Naive thymus-derived CD4-positive, alpha-beta T cell (primary cell): ENCODE measurements around the gene QPCT. TPM values are rescaled to one million over a fixed set of nuclear protein-coding genes. Genes with fewer than 3 reads are reported as not detected.

Source experiments
- ATAC-seq: fragments of 150-1000 bp; cut with Tn5 transposase; 2 replicates; pipeline ENCODE4 v1.10.0; 2021; ENCODE audit warnings: mild to moderate bottlenecking, moderate library complexity
- CTCF ChIA-PET: fragments of 350-600 bp; sonication (Branson Sonifier 250); formaldehyde crosslinking; loops from one replicate; lab custom pipeline; 2021; ENCODE audit warnings: antibody characterized with exemption; lab: Charles Lee
- POLR2A ChIA-PET: fragments of 350-600 bp; sonication (Branson Sonifier 250); formaldehyde crosslinking; loops from one replicate; lab custom pipeline; 2021; ENCODE audit warnings: antibody characterized with exemption, inconsistent platforms; lab: Charles Lee
- DNase-seq, 9 donors: peaks; one replicate each; pipeline versions ENCODE4 v3.0.0 to v3.0.0-alpha.2; 2020 to 2022; ENCODE audit warnings: mixed read lengths in 1 of 9
- H3K27ac ChIP-seq: one replicate; pipeline ENCODE4 v1.7.0; 2013; ENCODE audit warnings: mild to moderate bottlenecking, low read depth, low read length, moderate library complexity
- H3K27me3 ChIP-seq, 2 donors: one replicate each; pipeline ENCODE4 v1.7.0; 2013; ENCODE audit warnings: low read length in 2 of 2, mild to moderate bottlenecking in 2 of 2, moderate library complexity in 2 of 2; ENCODE audit not compliant: control insufficient read depth in 2 of 2, insufficient read depth in 2 of 2
- H3K36me3 ChIP-seq, 3 experiments: 1 replicate in 2 of 3; 2 replicates in 1 of 3; pipeline ENCODE4 v1.7.0; 2013; ENCODE audit warnings: low read length in 3 of 3, mild to moderate bottlenecking in 3 of 3, moderate library complexity in 1 of 3; ENCODE audit not compliant: insufficient read depth in 3 of 3, control insufficient read depth in 2 of 3
- H3K4me1 ChIP-seq, 2 donors: one replicate each; pipeline ENCODE4 v1.7.0; 2013; ENCODE audit warnings: low read length in 2 of 2, mild to moderate bottlenecking in 2 of 2, moderate library complexity in 1 of 2; ENCODE audit not compliant: control insufficient read depth in 2 of 2, insufficient read depth in 2 of 2
- H3K4me3 ChIP-seq: 2 replicates; pipeline ENCODE4 v1.7.0; 2013; ENCODE audit warnings: mild to moderate bottlenecking, low read length
- H3K9me3 ChIP-seq, 3 experiments: 1 replicate in 2 of 3; 2 replicates in 1 of 3; pipeline ENCODE4 v1.7.0; 2013; ENCODE audit warnings: low read length in 3 of 3; ENCODE audit not compliant: control insufficient read depth in 2 of 3
- H3K27ac Mint-ChIP-seq, 9 donors: one replicate each; pipeline ENCODE4 v1.8.0; 2020 to 2022; ENCODE audit warnings: mixed read lengths in 9 of 9, mild to moderate bottlenecking in 8 of 9, moderate library complexity in 5 of 9, inconsistent platforms in 2 of 9
- H3K27me3 Mint-ChIP-seq, 5 donors: one replicate each; pipeline ENCODE4 v1.8.0; 2021 to 2022; ENCODE audit warnings: mixed read lengths in 5 of 5, mild to moderate bottlenecking in 1 of 5
- H3K36me3 Mint-ChIP-seq, 5 donors: one replicate each; pipeline ENCODE4 v1.8.0; 2020 to 2022; ENCODE audit warnings: mixed read lengths in 5 of 5, mild to moderate bottlenecking in 3 of 5, inconsistent platforms in 1 of 5
- H3K4me1 Mint-ChIP-seq, 7 donors: one replicate each; pipeline ENCODE4 v1.8.0; 2020 to 2022; ENCODE audit warnings: mixed read lengths in 7 of 7, mild to moderate bottlenecking in 3 of 7, inconsistent platforms in 1 of 7
- H3K4me3 Mint-ChIP-seq, 10 donors: one replicate each; pipeline ENCODE4 v1.8.0; 2020 to 2022; ENCODE audit warnings: mild to moderate bottlenecking in 10 of 10, mixed read lengths in 10 of 10, moderate library complexity in 6 of 10, inconsistent platforms in 2 of 10
- H3K9me3 Mint-ChIP-seq, 11 donors: one replicate each; pipeline ENCODE4 v1.8.0; 2020 to 2022; ENCODE audit warnings: mixed read lengths in 11 of 11, mild to moderate bottlenecking in 4 of 11, inconsistent platforms in 1 of 11, moderate library complexity in 1 of 11
- intact Hi-C, 2 donors: fragments of 100-400 bp; cut with micrococcal nuclease; formaldehyde crosslinking; loops; one replicate each; pipeline ENCODE4 v1.15.1; 2023
- polyA plus RNA-seq, 2 donors: library from polyadenylated mRNA; unstranded; fragments of 300-500 nt; fragmentation: Illumina TruSeq; gene quantifications; one replicate each; pipeline ENCODE4 v1.2.3, GENCODE V29; 2021
- total RNA-seq, 6 experiments: library from RNA in 5 of 6; stranded (reverse) in 5 of 6; gene quantifications; 1 replicate in 5 of 6; 2 replicates in 1 of 6; pipeline ENCODE4 v1.2.3 and lab custom pipeline; 2021 to 2026

Gene QPCT
- total and polyA plus RNA-seq, 7 experiments from 2014 or later, result 0.36 to 15.1 (median 0.70) TPM

DNA sequence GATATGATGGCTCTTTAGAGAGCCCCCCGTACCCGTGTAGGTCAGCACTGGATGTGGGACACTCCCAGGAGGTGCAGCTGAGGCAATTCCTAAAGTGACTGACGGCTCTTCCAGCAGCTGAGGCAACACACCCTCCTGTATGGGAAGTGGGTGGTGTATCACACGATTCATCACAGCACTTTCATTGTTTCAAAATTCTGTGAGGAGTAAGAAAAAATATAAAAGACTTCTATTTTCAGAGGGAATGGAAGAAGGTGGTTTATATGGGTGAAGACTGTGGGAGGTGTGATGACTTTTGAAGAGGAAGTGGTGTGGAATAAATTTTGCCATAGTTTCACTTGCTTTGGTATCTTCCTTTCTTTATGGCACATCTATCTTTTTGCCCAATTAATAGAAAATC, 22.3 kb downstream of the QPCT start:
- Mint-ChIP-seq H3K4me1 (peaks cover 0 to 22% (median 12%) of the 10 kb centered on the region in 7 donors), H3K9me3 (no peaks in the 10 kb centered on the region), H3K36me3 (peaks cover 0 to 3% (median 0%) of the 10 kb centered on the region in 5 donors), H3K27ac (peak overlapping the region in 1 of 9 donors; percentile 36), H3K4me3 (peak overlapping the region in 7 of 10 donors; percentile 19 to 42 (median 35)), H3K27me3 (peaks cover 6 to 47% (median 27%) of the 10 kb centered on the region in 5 donors)
- no peak overlapping the region for H3K27ac ChIP-seq
- ATAC-seq (no peak), DNase-seq (peak in 1 of 9 donors; percentile 46)
- POLR2A ChIA-PET, result interaction anchor here (0.7 kb wide), 1 partner anchor 60 kb away, joined by 3 read pairs; no protein-coding TSS in a partner anchor
- no peaks in the 10 kb centered on the region for H3K9me3 ChIP-seq
- CTCF ChIA-PET, result interaction anchor here (0.6 kb wide), 1 partner anchor 29 kb away, joined by 8 read pairs; no protein-coding TSS in a partner anchor
- H3K4me1 ChIP-seq, result peaks cover 14 to 21% of the 10 kb centered on the region in 2 donors
- no peak overlapping the region for H3K4me3 ChIP-seq
- no peaks in the 10 kb centered on the region for H3K27me3 ChIP-seq
- intact Hi-C loops, result loop anchor here in 1 of 2 donors (2.0 kb wide), 1 partner anchor 44 kb away; no protein-coding TSS in a partner anchor
- no peaks in the 10 kb centered on the region for H3K36me3 ChIP-seq

DNA sequence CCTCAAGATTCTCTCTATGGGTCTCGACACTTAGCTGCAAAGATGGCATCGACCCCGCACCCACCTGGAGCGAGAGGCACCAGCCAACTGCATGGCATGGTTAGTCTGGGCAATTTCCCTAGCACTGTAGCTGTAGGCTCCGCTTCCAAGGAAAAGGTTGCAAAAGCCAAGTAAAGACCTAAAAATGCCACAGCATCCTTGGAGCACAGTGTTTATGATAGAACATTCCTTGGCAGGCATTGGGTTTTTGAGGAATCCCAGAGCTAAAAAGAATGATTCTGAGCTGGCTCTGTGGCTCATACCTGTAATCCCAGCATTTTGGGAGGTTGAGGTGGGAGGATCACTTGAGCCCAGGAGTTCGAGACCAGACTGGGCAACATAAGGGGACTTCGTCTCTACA, 22.9 kb downstream of the QPCT start:
- H3K27me3 Mint-ChIP-seq, result peaks cover 6 to 48% (median 31%) of the 10 kb centered on the region in 5 donors
- H3K9me3 Mint-ChIP-seq, result no peaks in the 10 kb centered on the region
- Histone ChIP-seq H3K27ac (no peak overlapping the region), H3K27me3 (no peaks in the 10 kb centered on the region), H3K9me3 (no peaks in the 10 kb centered on the region), H3K4me1 (peaks cover 14 to 21% of the 10 kb centered on the region in 2 donors), H3K4me3 (no peak overlapping the region), H3K36me3 (no peaks in the 10 kb centered on the region)
- POLR2A ChIA-PET, result interaction anchor here (0.6 to 0.7 kb wide), 2 partner anchors 26 to 60 kb away, joined by 3 to 5 read pairs; no protein-coding TSS in a partner anchor
- peaks cover 0 to 22% (median 12%) of the 10 kb centered on the region in 7 donors for H3K4me1 Mint-ChIP-seq
- ATAC-seq, result no peak
- H3K36me3 Mint-ChIP-seq, result peaks cover 0 to 3% (median 0%) of the 10 kb centered on the region in 5 donors
- intact Hi-C loops, result loop anchor here in 1 of 2 donors (2.0 kb wide), 1 partner anchor 45 kb away; no protein-coding TSS in a partner anchor
- CTCF ChIA-PET, result interaction anchor here (0.6 to 0.7 kb wide), 2 partner anchors 28 to 29 kb away, joined by 3 to 8 read pairs; no protein-coding TSS in a partner anchor
- no peak overlapping the region for H3K27ac Mint-ChIP-seq
- no peak for DNase-seq
- peak overlapping the region in 5 of 10 donors; percentile 24 to 46 (median 40) for H3K4me3 Mint-ChIP-seq

DNA sequence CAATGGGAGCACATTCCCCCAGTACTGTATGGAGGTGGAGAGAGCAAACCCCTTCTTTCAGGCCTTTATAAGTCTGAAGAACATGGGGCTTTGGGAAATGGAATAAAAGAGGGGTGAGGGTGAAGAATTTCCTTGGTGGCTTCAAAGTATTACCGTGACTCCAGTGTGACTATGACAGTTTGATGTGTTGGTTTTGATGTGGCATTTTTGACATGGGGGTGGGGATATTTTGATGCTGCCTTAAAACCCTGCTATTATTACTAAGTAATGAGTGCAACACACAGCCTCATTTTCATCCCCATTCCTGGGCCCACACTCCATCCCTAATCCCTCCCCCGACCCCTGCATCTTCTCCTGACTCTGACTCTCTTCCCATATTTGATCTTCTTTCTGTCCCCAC, 23.6 kb downstream of the QPCT start:
- POLR2A ChIA-PET, result interaction anchor here (0.6 to 1.4 kb wide), 2 partner anchors 9 to 25 kb away, joined by 3 to 5 read pairs; no protein-coding TSS in a partner anchor
- peak in 6 of 9 donors; percentile 15 to 41 (median 35) for DNase-seq
- H3K36me3 Mint-ChIP-seq, result no peaks in the 10 kb centered on the region
- CTCF ChIA-PET, result interaction anchor here (0.5 to 0.7 kb wide), 2 partner anchors 11 to 28 kb away, joined by 3 to 6 read pairs; no protein-coding TSS in a partner anchor
- no peaks in the 10 kb centered on the region for H3K27me3 ChIP-seq
- no peak overlapping the region for H3K27ac ChIP-seq
- intact Hi-C loops, result loop anchor here in 1 of 2 donors (1.0 to 2.0 kb wide), 2 partner anchors 8 to 45 kb away; no protein-coding TSS in a partner anchor
- H3K4me3 ChIP-seq, result no peak overlapping the region
- ATAC-seq, result peak; percentile 69
- no peaks in the 10 kb centered on the region for H3K9me3 Mint-ChIP-seq
- no peak overlapping the region for H3K27ac Mint-ChIP-seq
- H3K4me1 Mint-ChIP-seq, result peaks cover 0 to 22% (median 12%) of the 10 kb centered on the region in 7 donors
- H3K4me1 ChIP-seq, result peaks cover 14 to 21% of the 10 kb centered on the region in 2 donors
- H3K9me3 ChIP-seq, result no peaks in the 10 kb centered on the region
- H3K36me3 ChIP-seq, result no peaks in the 10 kb centered on the region
- peak overlapping the region in 7 of 10 donors; percentile 12 to 58 (median 41) for H3K4me3 Mint-ChIP-seq
- peaks cover 5 to 48% (median 31%) of the 10 kb centered on the region in 5 donors for H3K27me3 Mint-ChIP-seq

DNA sequence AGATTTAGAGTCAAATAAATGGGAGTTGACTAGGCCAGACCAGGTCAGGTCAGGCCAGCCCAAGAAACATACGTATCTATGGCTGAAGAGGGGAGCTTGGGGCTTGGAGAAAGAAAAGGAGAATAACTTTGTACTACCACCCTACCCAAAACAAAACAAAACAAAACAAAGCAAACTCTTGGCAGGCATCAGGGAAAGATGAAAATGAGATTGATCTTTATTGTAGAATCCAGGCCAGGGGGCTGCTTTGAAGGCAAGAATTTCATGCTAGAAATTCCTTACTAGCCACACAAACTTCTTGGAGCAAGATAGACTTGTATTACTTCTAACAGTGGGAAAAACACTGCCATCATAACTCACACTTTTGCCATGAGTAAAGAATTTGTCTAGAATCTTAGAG, 26.2 kb downstream of the QPCT start:
- intact Hi-C loops, result loop anchor here in 1 of 2 donors (10.0 kb wide), 1 partner anchor 1754 kb away; the partner anchor contains the start of gene SOS1
- Mint-ChIP-seq H3K9me3 (no peaks in the 10 kb centered on the region), H3K27ac (no peak overlapping the region), H3K27me3 (peaks cover 11 to 66% (median 50%) of the 10 kb centered on the region in 5 donors), H3K4me1 (peaks cover under 1 to 24% (median 13%) of the 10 kb centered on the region in 7 donors), H3K4me3 (no peak overlapping the region), H3K36me3 (no peaks in the 10 kb centered on the region)
- H3K36me3 ChIP-seq, result no peaks in the 10 kb centered on the region
- no peak for DNase-seq
- peaks cover 0 to 6% of the 10 kb centered on the region in 2 donors for H3K27me3 ChIP-seq
- ATAC-seq, result no peak
- ChIA-PET CTCF (no interaction called here), POLR2A (no interaction called here)
- H3K27ac ChIP-seq, result no peak overlapping the region
- peaks cover 14 to 23% of the 10 kb centered on the region in 2 donors for H3K4me1 ChIP-seq
- no peak overlapping the region for H3K4me3 ChIP-seq
- no peaks in the 10 kb centered on the region for H3K9me3 ChIP-seq

DNA sequence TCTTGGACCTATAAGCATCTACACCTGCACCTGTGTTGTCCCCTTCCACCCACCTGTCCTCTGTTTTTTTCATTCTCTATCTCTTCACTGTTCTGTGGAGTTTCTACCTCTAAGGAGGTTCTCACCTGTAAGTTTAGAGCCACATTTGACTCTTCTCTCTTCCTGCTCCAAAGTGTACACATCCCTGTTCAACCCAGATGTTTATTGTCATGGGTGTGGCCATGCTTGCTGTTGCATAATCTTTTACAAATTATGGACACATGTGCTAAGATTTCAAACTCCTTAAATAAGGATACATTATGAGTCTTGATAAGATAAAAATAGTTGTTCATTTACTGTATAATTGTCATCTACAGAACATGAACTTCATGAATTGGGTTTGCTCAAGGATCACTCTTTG, 27.6 kb downstream of the QPCT start:
- Histone ChIP-seq H3K4me3 (no peak overlapping the region), H3K27me3 (peaks cover 0 to 6% of the 10 kb centered on the region in 2 donors), H3K36me3 (no peaks in the 10 kb centered on the region), H3K27ac (no peak overlapping the region), H3K9me3 (no peaks in the 10 kb centered on the region), H3K4me1 (peaks cover 17 to 31% of the 10 kb centered on the region in 2 donors)
- Mint-ChIP-seq H3K4me1 (peaks cover 14 to 29% (median 24%) of the 10 kb centered on the region in 7 donors), H3K9me3 (no peaks in the 10 kb centered on the region), H3K36me3 (no peaks in the 10 kb centered on the region), H3K27me3 (peaks cover 17 to 69% (median 60%) of the 10 kb centered on the region in 5 donors), H3K4me3 (no peak overlapping the region), H3K27ac (no peak overlapping the region)
- CTCF ChIA-PET, result no interaction called here
- POLR2A ChIA-PET, result no interaction called here
- no peak for DNase-seq
- no peak for ATAC-seq
- intact Hi-C loops, result loop anchor here in 1 of 2 donors (10.0 kb wide), 1 partner anchor 1753 kb away; the partner anchor contains the start of gene SOS1

DNA sequence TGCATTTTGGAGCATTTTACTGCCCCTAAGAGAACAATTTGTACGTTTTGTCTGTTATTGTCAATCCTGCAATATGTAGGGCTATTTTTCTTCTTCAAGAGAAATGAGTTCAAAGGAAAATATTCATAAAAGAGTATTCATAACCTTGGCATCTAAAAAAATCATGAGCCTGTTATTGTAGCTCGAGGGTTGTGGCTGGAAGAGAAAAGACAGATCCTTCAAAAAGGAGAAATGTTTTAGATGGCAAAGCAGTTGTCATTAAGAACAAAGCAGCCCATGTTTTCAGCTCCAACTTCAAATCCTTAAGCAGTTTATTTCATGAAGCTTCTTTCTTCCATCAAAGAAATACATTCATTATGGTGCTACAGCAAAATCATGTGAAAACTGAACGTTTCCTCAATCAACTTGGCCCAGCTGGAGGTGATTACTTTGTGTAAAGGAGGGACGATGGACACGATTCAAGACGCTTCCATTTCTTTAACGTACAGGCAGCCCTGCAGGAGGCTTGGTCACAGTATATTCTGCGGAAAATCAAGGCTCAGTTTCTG, 31.4 kb downstream of the QPCT start:
- peaks cover 11 to 30% (median 17%) of the 10 kb centered on the region in 7 donors for H3K4me1 Mint-ChIP-seq
- no peak overlapping the region for H3K27ac ChIP-seq
- peaks cover 0 to 2% (median 0%) of the 10 kb centered on the region in 5 donors for H3K36me3 Mint-ChIP-seq
- intact Hi-C loops, result loop anchor here (1.0 to 10.0 kb wide), 9 partner anchors 8 to 1749 kb away; partner anchors contain the start of genes CDC42EP3 (in 1 of the 2), CEBPZ (in 1 of the 2), CEBPZOS (in 1 of the 2) and NDUFAF7 (in 1 of the 2)
- DNase-seq (peak in 1 of 9 donors; percentile 10), ATAC-seq (peak; percentile 22)
- ChIA-PET CTCF (interaction anchor here (1.3 to 1.5 kb wide), 2 partner anchors 22 to 457 kb away, joined by 3 to 5 read pairs; no protein-coding TSS in a partner anchor), POLR2A (interaction anchor here (0.5 to 0.7 kb wide), 2 partner anchors 32 to 58 kb away, joined by 3 read pairs; no protein-coding TSS in a partner anchor)
- H3K4me3 ChIP-seq, result no peak overlapping the region
- H3K9me3 Mint-ChIP-seq, result no peaks in the 10 kb centered on the region
- peaks cover 13 to 17% of the 10 kb centered on the region in 2 donors for H3K4me1 ChIP-seq
- peaks cover 0 to 6% of the 10 kb centered on the region in 2 donors for H3K27me3 ChIP-seq
- peak overlapping the region in 2 of 9 donors; percentile 16 to 30 for H3K27ac Mint-ChIP-seq
- no peaks in the 10 kb centered on the region for H3K9me3 ChIP-seq
- H3K4me3 Mint-ChIP-seq, result peak overlapping the region in 9 of 10 donors; percentile 33 to 80 (median 63)
- H3K36me3 ChIP-seq, result no peaks in the 10 kb centered on the region
- peaks cover 25 to 66% (median 59%) of the 10 kb centered on the region in 5 donors for H3K27me3 Mint-ChIP-seq
